SIG-M5 treated with dmso at 0.1 percent for 504 hours (cell line): ENCODE data around the gene RUBCNL.
"Not testable (repeated sequence)": the region's sequence is repeated elsewhere in the genome, so short reads cannot be mapped to it uniquely, and the experiment has no call there.

Experiments used
- DNase-seq: peaks from one replicate; lab custom pipeline; 2025; ENCODE audit not compliant: unreplicated experiment; lab: John Stamatoyannopoulos, UW

The RUBCNL gene

GRCh38 chr13:46377554-46377953 is 9.5 kb downstream of the RUBCNL start:
- DNase-seq, result no peak

DNA sequence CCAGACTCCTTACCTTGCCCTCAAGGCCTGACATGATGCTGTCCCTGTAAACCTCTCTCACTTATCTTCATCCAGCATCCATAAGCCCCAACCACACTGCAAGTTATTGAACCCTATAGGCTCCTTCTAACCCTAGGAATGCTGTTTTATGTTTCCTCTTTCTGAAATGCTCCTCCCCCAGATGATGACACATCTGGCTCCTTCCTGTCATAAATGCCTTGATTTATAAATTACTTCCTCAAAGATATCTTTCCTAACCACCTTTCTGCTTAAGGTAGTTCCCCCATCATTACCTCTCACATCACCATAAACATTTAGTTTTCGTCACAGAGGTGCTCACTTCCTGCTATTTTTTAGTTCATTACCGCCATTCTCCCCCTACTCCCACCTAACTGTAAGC is 12.3 kb downstream of the RUBCNL start:
- peak; percentile 70 for DNase-seq

- DNase-seq, result no peak
These were observed 13.4 kb downstream of the RUBCNL start for GRCh38 chr13:46373623-46374022.

DNA sequence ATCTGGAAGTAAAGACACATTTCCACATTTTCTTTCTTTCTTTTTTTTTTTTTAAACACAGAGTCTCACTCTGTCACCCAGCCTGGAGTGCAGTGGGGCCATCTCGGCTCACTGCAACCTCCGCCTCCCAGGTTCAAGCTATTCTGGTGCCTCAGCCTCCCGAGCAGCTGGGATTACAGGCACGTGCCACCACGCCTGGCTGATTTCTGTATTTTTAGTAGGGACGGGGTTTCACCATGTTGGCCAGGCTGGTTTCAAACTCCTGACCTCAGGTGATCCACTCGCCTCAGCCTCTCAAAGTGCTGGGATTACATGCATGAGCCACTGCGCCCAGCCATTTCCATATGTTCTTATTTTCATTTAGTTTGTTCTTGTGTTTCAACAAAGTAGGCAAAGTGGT is 14.1 kb downstream of the RUBCNL start:
- DNase-seq, result not testable (repeated sequence)

GRCh38 chr13:46372071-46372470 is 15.0 kb downstream of the RUBCNL start:
- no peak for DNase-seq

DNA sequence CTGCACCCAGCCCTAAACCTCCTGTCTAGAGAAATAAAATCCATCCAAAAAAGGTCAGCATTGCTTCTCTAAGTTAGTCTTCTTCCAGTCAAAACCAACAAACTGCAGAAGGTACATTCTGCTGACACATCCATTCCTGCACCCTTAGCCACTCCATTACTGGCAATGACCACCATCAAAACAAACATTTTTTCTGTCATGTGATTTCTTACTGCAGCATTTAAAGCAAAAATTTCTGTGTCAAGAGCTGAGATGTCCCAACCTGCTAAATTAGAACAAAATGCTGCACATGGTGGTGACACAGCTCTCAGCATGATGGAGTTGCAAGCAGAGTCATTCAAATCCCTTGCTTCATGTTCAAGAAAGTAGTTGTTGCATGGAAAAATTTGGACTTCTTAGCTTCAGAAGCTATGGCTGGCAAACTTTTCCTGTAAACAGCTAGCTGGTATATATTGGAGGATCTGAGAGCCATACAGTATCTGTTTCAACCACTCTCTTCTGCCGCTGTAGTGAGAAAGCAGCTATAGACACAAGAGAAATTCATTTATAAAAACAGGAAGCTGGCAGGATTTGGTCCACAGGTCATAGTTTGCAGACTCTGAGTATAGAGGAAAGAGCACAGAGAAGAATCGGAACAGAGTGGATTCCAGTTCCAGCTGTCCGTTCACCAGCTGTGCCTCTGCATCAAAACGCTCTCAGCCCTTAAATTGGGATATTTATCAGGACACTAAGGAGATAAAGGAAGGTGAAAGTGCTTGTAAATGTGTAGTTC is 17.4 kb downstream of the RUBCNL start:
- DNase-seq, result no peak

DNA sequence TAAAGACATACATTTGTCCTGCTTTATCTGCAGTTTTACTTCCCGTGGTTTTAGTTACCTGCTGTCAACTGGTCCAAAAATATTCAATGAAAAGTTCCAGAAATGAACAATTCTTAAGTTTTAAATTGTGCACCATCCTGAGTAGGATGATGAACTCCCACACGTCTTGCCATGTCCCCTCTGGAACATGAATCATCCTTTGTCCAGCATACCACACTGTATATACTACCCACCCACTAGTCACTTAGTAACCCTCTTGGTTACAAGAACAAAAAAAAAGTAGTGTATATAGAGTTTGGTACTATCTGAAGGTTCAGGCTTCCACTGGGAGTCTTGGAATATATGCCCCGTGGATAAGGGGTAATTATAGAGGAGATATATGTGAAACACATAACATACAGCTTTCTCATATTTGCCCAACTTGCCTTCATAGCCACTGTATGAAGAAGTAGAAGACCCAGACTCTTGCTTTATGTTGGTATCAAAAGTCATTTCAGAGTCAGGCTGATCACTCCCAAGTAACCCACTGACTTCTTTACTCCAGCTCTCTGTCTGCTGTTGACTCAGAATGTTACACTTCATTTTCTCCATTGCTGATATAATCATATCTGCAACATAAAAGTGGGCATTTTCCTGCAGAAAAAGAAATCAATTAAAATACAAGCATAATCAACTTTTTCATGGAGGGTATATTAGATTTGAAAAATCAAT is 19.3 kb downstream of the RUBCNL start:
- no peak for DNase-seq

DNA sequence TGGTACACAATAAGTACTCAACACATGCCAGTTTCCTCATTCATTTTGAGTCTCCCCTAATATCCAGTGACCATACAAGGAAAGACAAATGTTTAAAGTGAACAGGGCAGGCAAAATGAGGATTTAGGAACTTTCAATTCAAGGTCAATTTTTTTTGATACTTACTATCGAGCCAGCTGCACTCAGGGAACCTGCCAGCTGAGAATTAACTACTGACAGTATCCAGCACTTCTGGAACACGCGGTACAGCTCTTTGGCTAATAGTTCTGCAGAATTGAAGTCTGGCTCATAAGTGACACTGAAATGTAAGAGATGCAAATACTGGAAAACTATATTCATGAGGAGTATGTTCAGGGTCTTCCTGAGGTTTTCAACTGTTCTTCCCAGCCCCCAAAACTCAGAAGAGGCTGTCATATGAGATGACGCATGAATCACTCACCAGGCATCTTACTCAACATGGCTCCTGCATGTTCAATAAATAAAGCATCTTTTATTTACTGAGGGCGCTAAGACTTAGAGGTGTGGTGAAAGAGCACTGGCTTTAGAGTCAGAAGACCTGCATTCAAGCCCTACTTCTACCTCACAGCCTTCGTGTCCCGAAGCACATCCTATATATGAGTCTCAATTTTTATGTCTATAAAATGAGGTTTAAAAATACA is 25.6 kb downstream of the RUBCNL start:
- DNase-seq, result no peak

GRCh38 chr13:46360604-46361003 is 26.4 kb downstream of the RUBCNL start:
- no peak for DNase-seq

- no peak for DNase-seq
These were observed 27.3 kb downstream of the RUBCNL start for GRCh38 chr13:46359714-46360113.

DNA sequence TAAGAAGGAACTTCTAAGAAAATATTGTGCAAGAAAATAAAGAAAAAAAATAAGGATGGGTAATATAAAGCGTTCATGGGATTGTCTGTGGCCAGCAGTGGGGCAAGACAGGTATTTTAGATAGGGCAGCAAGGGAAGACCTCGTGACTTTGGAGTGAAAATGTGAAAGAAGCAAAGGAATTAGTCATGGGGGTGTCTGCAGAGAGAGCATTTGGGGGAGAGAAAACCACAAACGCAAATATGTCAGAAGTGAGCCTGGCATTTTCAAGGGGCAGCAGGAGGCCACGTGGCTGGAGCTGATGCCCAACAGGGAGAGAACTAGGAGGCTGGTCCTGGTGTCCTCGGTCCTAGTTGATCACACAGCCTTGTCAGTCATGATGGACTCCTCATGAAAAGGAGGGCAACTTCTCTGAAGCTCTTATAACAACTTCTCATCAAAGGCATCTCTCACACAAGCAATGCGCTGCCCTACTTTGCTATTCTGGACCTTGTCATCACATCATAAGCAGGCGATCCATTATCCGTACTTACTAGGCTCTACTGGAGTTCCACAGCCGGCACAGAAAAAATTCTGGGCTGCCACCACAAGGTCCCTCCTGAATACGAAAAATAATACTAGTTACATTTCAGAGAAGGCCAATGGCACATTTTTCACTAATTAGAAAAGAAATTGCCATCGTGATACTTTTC is 31.0 kb downstream of the RUBCNL start:
- no peak for DNase-seq

DNA sequence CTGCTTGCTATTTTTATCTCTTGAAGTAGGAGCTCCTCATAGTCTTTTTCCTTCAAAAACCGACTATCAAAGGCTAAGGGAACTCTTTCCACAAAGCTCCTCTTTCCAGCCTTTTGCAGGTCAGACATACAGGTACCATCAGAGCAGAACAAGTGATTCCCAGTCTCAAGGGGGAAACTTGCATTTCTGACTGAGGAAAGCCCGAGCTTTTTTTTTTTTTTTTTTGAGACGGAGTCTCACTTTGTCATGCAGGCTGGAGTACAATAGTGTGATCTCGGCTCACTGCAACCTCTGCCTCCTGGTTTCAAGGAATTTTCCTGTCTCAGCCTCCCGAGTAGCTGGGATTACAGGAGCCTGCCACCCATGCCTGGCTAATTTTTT is 32.0 kb downstream of the RUBCNL start:
- DNase-seq, result no peak

DNA sequence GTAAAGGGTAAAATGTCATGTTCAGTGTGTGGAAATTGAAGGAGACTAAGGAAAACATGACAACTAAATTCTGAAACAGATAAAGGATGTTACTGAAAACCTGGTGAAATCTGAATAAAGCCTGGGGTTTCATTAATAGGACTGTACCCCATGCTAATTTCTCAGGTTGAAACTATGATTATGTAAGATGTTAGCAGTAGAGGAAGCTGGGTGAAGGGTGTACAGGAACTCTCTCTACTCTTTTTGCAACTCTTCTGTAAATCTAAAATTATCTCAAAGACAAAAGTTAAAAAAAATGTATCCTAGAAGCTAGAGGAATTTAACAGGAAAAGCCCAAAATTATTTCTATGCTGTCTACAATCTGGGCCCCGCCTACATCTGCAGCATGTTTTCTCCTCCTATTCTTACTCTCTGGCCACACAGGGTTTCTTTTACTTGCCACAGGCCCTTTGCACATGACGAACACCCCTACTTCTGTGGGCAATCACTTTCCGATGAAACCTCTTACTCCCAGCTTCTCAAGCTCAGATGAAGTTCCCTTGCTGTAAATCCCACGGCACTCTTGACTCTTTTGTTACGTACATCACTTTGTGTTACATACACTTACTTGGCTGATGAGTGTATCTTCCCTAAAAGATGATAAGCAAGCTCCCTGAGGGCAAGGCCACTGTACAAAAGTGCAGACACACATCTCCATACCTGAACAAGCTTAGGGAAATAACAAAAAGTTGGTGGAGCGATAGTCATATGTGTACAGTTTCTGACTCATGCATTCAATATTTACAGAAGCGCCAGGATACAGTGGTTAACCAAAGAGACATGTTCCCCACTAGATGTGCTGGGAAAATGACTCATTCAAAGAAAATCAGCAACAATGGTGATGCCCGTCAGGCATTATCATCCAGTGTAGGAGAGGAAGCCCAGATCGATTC is 32.6 kb downstream of the RUBCNL start:
- peak; percentile 95 for DNase-seq

GRCh38 chr13:46352805-46353204 is 34.2 kb downstream of the RUBCNL start:
- DNase-seq, result peak; percentile 59

DNA sequence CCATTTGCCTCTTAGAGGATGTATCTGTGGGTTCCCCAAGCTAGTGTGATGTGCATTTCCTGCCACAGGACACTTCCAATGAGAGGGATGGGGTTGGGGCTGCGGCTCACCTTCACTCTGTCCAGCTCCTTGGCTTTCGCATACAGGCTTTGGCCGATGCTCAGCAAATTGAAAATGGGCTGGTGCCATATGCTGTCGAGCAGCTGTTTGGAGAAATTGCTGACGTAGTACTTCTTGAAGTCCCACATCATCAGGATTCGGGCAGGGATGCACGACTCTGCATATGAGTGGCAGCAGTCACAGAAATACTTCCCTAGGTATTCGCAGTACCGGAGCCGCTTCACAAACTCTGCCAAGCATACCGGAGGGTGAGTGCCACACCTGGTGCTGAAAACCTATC is 37.0 kb downstream of the RUBCNL start:
- no peak for DNase-seq

DNA sequence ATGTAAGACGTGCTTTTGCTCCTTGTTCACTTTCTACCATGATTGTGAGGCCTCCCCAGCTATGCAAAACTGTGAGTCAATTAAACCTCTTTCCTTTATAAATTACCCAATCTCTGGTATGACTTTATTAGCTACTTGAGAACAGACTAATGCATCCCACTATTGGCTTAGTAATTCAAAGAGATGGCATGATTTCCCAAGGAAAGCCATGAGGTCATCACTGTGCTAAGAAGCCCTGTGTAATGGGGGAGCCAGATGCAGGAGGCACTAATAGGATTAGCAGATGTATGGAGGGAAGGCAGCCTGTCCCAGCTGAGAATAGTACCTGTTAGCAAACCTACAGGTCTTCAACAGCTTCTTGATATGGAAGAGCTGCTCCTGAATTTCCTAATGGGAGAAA is 38.1 kb downstream of the RUBCNL start:
- DNase-seq, result no peak

GRCh38 chr13:46347277-46347676 is 39.8 kb downstream of the RUBCNL start:
- no peak for DNase-seq

DNA sequence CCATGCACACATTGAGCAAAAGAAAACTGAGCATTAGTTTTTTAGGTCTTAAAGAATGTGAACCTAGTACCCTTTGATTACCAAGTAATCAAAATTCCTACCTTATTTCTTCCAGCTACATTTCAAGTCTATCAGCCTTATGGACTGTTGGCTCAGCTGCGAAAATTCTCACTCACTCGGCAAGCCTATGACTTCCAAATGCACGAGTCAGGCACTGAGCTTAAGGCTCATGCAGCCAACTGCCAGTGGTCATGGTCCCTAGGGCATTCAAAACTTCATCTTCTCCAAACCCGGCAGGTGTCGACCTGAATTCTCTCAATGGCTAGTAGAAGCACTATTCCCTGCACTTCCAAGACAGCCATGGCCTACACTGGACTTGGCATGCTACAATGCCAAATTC is 41.2 kb downstream of the RUBCNL start:
- DNase-seq, result no peak

DNA sequence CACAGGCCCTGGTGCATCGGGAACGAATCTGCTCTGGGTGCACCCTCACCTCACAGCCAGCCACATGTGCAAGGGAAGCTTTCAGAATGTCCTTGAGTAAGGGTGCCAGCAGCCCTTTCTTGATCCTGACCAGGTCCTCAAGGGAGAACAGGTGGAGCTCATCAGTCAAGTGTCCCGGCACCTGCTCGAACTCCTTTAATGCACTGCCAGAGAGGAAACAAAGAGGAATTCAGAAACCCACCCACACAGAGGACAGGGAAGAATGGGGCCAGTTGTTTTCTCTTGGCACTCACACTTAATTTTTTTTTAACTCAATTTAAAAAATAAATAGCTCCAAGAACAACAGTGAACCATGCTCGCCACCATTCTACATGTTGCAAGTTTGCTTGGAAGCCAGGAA is 41.7 kb downstream of the RUBCNL start:
- no peak for DNase-seq

DNA sequence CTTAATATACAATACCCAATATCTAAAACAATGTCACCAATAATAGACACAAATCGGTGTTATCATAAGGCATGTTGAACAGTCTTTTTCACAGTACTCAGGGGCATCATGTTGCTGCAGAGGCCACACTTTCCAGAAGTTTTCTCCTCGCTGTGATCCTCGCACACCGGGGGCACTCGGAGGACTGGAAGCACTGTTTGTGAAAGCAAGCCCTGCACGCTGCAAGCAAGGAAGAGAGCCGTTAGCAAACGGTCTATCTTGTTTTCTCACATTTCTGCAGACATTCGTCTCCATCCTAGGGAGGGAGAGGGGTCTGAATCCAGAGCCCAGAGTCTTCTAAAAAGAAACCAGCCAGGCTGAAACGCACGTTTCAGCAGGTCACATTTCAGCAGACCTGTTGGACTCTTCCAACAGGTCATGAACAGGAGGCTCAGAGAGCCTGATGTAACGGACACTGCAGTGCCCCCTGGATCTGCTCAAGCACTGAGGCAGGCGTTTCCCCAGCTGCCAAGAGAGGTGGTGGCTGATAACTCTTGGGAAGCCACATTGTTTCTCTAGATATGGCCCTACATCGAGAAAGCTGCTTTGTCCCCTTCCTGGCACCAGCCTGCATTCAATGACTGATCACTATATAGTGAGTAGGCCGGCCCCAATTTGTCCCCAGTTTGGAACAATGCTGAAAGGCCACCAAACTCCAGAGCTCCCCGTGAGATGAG is 43.6 kb downstream of the RUBCNL start:
- no peak for DNase-seq
